C4-2B (cell line): ENCODE measurements around the gene TRIM41.

Source experiments
- CTCF ChIP-seq: fragments of 450-650 bp; conservative IDR thresholded peaks from 2 replicates; pipeline ENCODE4 v1.5.1; 2017; ENCODE audit warnings: mild to moderate bottlenecking
- ZFX ChIP-seq: fragments of 450-650 bp; IDR thresholded peaks from 2 replicates; pipeline ENCODE4 v1.6.1; 2017

GRCh38 chr5:181212934-181213333 is 10.1 kb upstream of the TRIM41 start:
- TF ChIP-seq CTCF (no peak), ZFX (no peak)
